Endothelial cell of umbilical vein (primary cell): ENCODE data around the gene SLC6A2. TPM values are rescaled to one million over a fixed set of nuclear protein-coding genes. Genes with fewer than 3 reads are reported as not detected.

Experiments
- BruUV-seq: library from RNA; stranded (reverse); fragments of 400-500 nt; replicated peaks from 2 replicates; lab custom pipeline; 2021; lab: Mats Ljungman, UMichigan
- CTCF ChIA-PET: fragments of 300-600, 350-600 bp; sonication (Branson Sonifier 250); formaldehyde crosslinking; loops from one replicate; lab custom pipeline; 2021; ENCODE audit warnings: antibody characterized with exemption, inconsistent platforms; lab: Charles Lee
- POLR2A ChIA-PET: fragments of 300-600, 350-600 bp; sonication (Branson Sonifier 250); formaldehyde crosslinking; loops from one replicate; lab custom pipeline; 2021; ENCODE audit warnings: antibody characterized with exemption, inconsistent platforms; lab: Charles Lee
- DNase-seq: peaks from one replicate; pipeline ENCODE4 v3.0.0-alpha.2; 2011; ENCODE audit warnings: low read depth, low spot score
- FAIRE-seq: peaks from 2 replicates; lab custom pipeline; 2011; peaks lifted over from hg19 to GRCh38; lab: Jason Lieb, UNC
- H2AFZ ChIP-seq: 2 replicates; pipeline ENCODE4 v1.6.0; 2012; ENCODE audit warnings: low read depth, low read length, control low read depth, inconsistent platforms
- H3K27ac ChIP-seq: 2 replicates; pipeline ENCODE4 v1.5.1; 2011; ENCODE audit warnings: low read depth, mild to moderate bottlenecking, control low read depth, low read length, moderate library complexity; ENCODE audit not compliant: insufficient read depth
- H3K27me3 ChIP-seq, 2 experiments: 2 replicates each; pipeline versions ENCODE4 v1.6.0 to v1.6.1; 2011; ENCODE audit warnings: low read length in 2 of 2, mixed read lengths in 1 of 2; ENCODE audit not compliant: control insufficient read depth in 2 of 2, insufficient read depth in 2 of 2
- H3K36me3 ChIP-seq, 2 experiments: 2 replicates in 1 of 2; 3 replicates in 1 of 2; pipeline ENCODE4 v1.5.1; 2011; ENCODE audit warnings: low read length in 2 of 2, mild to moderate bottlenecking in 1 of 2, moderate library complexity in 1 of 2; ENCODE audit not compliant: control insufficient read depth in 2 of 2, insufficient read depth in 2 of 2; ENCODE audit errors: extremely low read depth in 1 of 2
- H3K4me1 ChIP-seq: 3 replicates; pipeline ENCODE4 v1.5.1; 2011; ENCODE audit warnings: mild to moderate bottlenecking, low read length; ENCODE audit not compliant: control insufficient read depth, insufficient read depth; ENCODE audit errors: extremely low read depth
- H3K4me2 ChIP-seq: 2 replicates; pipeline ENCODE4 v1.6.1; 2011; ENCODE audit warnings: low read length, control low read depth, mixed read lengths; ENCODE audit not compliant: insufficient read depth
- H3K4me3 ChIP-seq, 3 experiments: fragments of 200-600 bp in 1 of 3; sonication (generic), shearing (Covaris generic) in 1 of 3; replicated peaks in 1 of 3; 2 replicates each; pipeline ENCODE4 v1.5.1; 2011 to 2016; ENCODE audit warnings: control low read depth in 3 of 3, low read length in 3 of 3, mild to moderate bottlenecking in 2 of 3, inconsistent platforms in 1 of 3, low read depth in 1 of 3, moderate library complexity in 1 of 3; ENCODE audit not compliant: insufficient read depth in 1 of 3
- H3K79me2 ChIP-seq: 2 replicates; pipeline ENCODE4 v1.6.0; 2012; ENCODE audit warnings: low read length, inconsistent platforms; ENCODE audit not compliant: control insufficient read depth, insufficient read depth
- H3K9ac ChIP-seq: replicated peaks from 2 replicates; pipeline ENCODE3; 2011; ENCODE audit warnings: low read length, control low read depth; ENCODE audit not compliant: insufficient read depth; ENCODE audit errors: extremely low read depth
- H3K9me1 ChIP-seq: replicated peaks from 3 replicates; pipeline ENCODE4 v1.6.0; 2011; ENCODE audit warnings: mild to moderate bottlenecking, low read length; ENCODE audit not compliant: control insufficient read depth, insufficient read depth; ENCODE audit errors: extremely low read depth
- H3K9me3 ChIP-seq: replicated peaks from 2 replicates; pipeline ENCODE4 v1.5.1; 2012; ENCODE audit warnings: low read length, inconsistent platforms; ENCODE audit not compliant: control insufficient read depth, insufficient read depth
- H4K20me1 ChIP-seq: replicated peaks from 2 replicates; pipeline ENCODE3; 2011; ENCODE audit warnings: mild to moderate bottlenecking, low read length; ENCODE audit not compliant: control insufficient read depth, insufficient read depth; ENCODE audit errors: extremely low read depth
- EZH2 ChIP-seq: IDR thresholded peaks from 2 replicates; pipeline ENCODE4 v1.6.1; 2012; ENCODE audit warnings: borderline replicate concordance, low read depth, mild to moderate bottlenecking, moderate library complexity, low read length, inconsistent platforms; ENCODE audit not compliant: severe bottlenecking
- FOS ChIP-seq: IDR thresholded peaks from 2 replicates; pipeline ENCODE4 v1.6.1; 2011; ENCODE audit warnings: mild to moderate bottlenecking, low read length, moderate library complexity, borderline replicate concordance; ENCODE audit not compliant: insufficient read depth
- GATA2 ChIP-seq: IDR thresholded peaks from 2 replicates; pipeline ENCODE4 v1.7.0; 2011; ENCODE audit warnings: low read depth, mild to moderate bottlenecking, moderate library complexity, mixed read lengths, low read length; ENCODE audit not compliant: insufficient read length, insufficient read depth
- JUN ChIP-seq: IDR thresholded peaks from 2 replicates; pipeline ENCODE4 v1.6.1; 2011; ENCODE audit warnings: borderline replicate concordance, low read depth; ENCODE audit not compliant: insufficient read length, insufficient read depth
- MYC ChIP-seq: IDR thresholded peaks from one replicate; pipeline ENCODE4 v1.6.1; 2011; ENCODE audit warnings: mild to moderate bottlenecking, low read depth, low read length
- POLR2A ChIP-seq: IDR thresholded peaks from 2 replicates; pipeline ENCODE4 v1.6.1; 2012; ENCODE audit warnings: low read depth, mild to moderate bottlenecking, control low read depth, low read length
- POLR2AphosphoS5 ChIP-seq: IDR thresholded peaks from 2 replicates; pipeline ENCODE4 v1.6.1; 2012; ENCODE audit warnings: low read depth, mild to moderate bottlenecking, control low read depth, low read length, moderate library complexity; ENCODE audit not compliant: insufficient read depth
- dilution Hi-C: fragments of 300-500 bp; cut with MboI; formaldehyde crosslinking; loops from one replicate; pipeline ENCODE4 v1.15.0; 2019; ENCODE audit warnings: low sequenced_read_pairs; ENCODE audit not compliant: extremely low pct_ligation_motif_present
- intact Hi-C: fragments of 100-400 bp; cut with micrococcal nuclease; formaldehyde crosslinking; loops from one replicate; pipeline ENCODE4 v1.10.0; 2022
- polyA plus RNA-seq, 4 experiments: library from polyadenylated mRNA; depleted of rRNA in 3 of 4; stranded (reverse) in 3 of 4; unstranded in 1 of 4; fragments of >200 nt; gene quantifications; 2 replicates each; pipeline versions ENCODE4 v1.2.1 to v1.2.3, GENCODE V29; 2011 to 2012; ENCODE audit warnings: missing spikeins in 1 of 4
- total RNA-seq: library from RNA; stranded (reverse); gene quantifications from 2 replicates; pipeline ENCODE4 v1.2.3, GENCODE V29; 2021
- TF ChIP-seq, protein P1 (sequence below): IDR thresholded peaks from 2 replicates; pipeline ENCODE4 v1.6.1; 2011; ENCODE audit not compliant: insufficient read depth, insufficient read length
- TF ChIP-seq, protein P2 (sequence below), 2 donors: IDR thresholded peaks; 1 replicate in 1 of 2; 2 replicates in 1 of 2; pipeline ENCODE4 v1.5.1; 2011; ENCODE audit warnings: low read length in 2 of 2, mild to moderate bottlenecking in 2 of 2, moderate library complexity in 2 of 2, control low read depth in 1 of 2, inconsistent platforms in 1 of 2, low read depth in 1 of 2; ENCODE audit not compliant: insufficient read depth in 1 of 2; ENCODE audit errors: extremely low read depth in 1 of 2

The SLC6A2 gene
- total and polyA plus RNA-seq, 2 donors (not counting 3 experiments of a cell fraction or from before 2014, with no cell fraction given), result not detected

DNA sequence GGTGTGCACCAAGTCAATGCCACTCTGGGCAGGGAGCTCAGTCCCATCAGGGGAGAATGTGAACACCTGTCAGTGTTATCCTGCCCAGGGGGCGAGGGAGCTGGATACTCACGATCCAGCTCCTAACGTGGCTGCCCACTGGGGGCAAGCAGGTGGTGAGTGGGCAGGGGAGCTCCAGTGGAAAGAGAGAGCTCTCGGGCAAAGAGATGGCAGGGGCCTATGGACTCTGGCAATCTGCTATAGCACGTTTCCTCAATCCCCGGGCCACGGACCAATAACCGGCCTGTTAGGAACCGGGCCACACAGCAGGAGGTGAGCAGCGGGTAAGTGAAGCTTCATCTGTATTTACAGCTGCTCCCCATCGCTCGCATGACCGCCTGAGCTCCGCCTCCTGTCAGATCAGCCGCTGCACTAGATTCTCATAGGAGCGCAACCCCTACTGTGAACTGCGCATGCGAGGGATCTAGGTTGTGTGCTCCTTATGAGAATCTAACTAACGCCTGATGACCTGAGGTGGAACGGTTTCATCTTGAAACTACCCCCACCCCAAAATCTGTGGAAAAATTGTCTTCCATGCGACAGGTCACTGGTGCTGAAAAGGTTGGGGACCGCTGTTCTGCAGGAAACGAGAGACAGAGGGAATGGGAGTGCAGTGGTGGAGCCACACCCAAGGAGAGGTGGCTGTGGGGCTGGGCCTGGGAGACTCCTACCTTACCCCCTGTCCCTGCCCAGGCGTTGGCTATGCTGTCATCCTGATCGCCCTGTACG lies 15.6 kb downstream of the SLC6A2 start:
- H3K27me3 ChIP-seq, result no peaks in the 10 kb centered on the region
- ChIA-PET POLR2A (no interaction called here), CTCF (interaction anchor here (1.0 kb wide), 1 partner anchor 206 kb away, joined by 4 read pairs; no protein-coding TSS in a partner anchor)

More for the DNA sequence above, 15.6 kb downstream of the SLC6A2 start:
- H3K9ac ChIP-seq, result no peak overlapping the region
- no TSS peak for BruUV-seq
- H3K36me3 ChIP-seq, result no peaks in the 10 kb centered on the region
- H3K4me1 ChIP-seq, result peaks cover 13% of the 10 kb centered on the region
- no peak overlapping the region for H3K27ac ChIP-seq
- no peak overlapping the region for H2AFZ ChIP-seq
- DNase-seq, result no peak
- H3K9me1 ChIP-seq, result no peaks in the 10 kb centered on the region
- H3K79me2 ChIP-seq, result no peaks in the 10 kb centered on the region
- intact Hi-C loops (no loop called here), dilution Hi-C loops (no loop called here)
- no peak for FAIRE-seq
- TF ChIP-seq GATA2, result no peak
- TF ChIP-seq JUN, result no peak
- TF ChIP-seq, protein P1, sequence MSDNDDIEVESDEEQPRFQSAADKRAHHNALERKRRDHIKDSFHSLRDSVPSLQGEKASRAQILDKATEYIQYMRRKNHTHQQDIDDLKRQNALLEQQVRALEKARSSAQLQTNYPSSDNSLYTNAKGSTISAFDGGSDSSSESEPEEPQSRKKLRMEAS, result no peak
- TF ChIP-seq, protein P2, sequence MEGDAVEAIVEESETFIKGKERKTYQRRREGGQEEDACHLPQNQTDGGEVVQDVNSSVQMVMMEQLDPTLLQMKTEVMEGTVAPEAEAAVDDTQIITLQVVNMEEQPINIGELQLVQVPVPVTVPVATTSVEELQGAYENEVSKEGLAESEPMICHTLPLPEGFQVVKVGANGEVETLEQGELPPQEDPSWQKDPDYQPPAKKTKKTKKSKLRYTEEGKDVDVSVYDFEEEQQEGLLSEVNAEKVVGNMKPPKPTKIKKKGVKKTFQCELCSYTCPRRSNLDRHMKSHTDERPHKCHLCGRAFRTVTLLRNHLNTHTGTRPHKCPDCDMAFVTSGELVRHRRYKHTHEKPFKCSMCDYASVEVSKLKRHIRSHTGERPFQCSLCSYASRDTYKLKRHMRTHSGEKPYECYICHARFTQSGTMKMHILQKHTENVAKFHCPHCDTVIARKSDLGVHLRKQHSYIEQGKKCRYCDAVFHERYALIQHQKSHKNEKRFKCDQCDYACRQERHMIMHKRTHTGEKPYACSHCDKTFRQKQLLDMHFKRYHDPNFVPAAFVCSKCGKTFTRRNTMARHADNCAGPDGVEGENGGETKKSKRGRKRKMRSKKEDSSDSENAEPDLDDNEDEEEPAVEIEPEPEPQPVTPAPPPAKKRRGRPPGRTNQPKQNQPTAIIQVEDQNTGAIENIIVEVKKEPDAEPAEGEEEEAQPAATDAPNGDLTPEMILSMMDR (IDR thresholded peaks at IDR 0.05; ENCODE audit: extremely low read depth in 1 of 2, insufficient read depth in 1 of 2, low read depth in 1 of 2, low read length in 2 of 2), result no peak
- no peak for TF ChIP-seq POLR2AphosphoS5
- no peak for TF ChIP-seq POLR2A
- TF ChIP-seq MYC, result no peak
- no peak for TF ChIP-seq EZH2
- no peak for TF ChIP-seq FOS
- H3K4me3 ChIP-seq, result no peak overlapping the region
- no peaks in the 10 kb centered on the region for H4K20me1 ChIP-seq
- no peak overlapping the region for H3K4me2 ChIP-seq
- H3K9me3 ChIP-seq, result no peaks in the 10 kb centered on the region
